Measurements from ENCODE around the gene IGSF23. TPM values are rescaled to one million over a fixed set of nuclear protein-coding genes. Genes with fewer than 3 reads are reported as not detected.

IGSF23 gene
- total RNA-seq, 2 donors from 2014 or later: not detected

- DNase-seq (ENCODE audit: low spot score): no peak
- H3K9me3 ChIP-seq: no peaks in the 10 kb centered on the region
- H3K27me3 ChIP-seq (replicated peaks; ENCODE audit: insufficient read depth): no peaks in the 10 kb centered on the region
- H3K27ac ChIP-seq: no peak overlapping the region
- TF ChIP-seq CTCF (IDR thresholded peaks at IDR 0.05): no peak
- peaks cover 0 to 13% of the 10 kb centered on the region in 2 donors for H3K4me1 ChIP-seq (ENCODE audit: control insufficient read depth in 1 of 2, low read depth in 2 of 2)
- H3K36me3 ChIP-seq: peaks cover 46% of the 10 kb centered on the region
- ATAC-seq (ENCODE audit: insufficient number of reproducible peaks, low FRiP score, low read depth): no peak
- no peak overlapping the region for H3K4me3 ChIP-seq
Observed at GRCh38 chr19:44653343-44653742, 40.0 kb downstream of the IGSF23 start.

GRCh38 chr19:44653977-44654774, 40.8 kb downstream of the IGSF23 start:
- H3K4me1 ChIP-seq (ENCODE audit: control insufficient read depth in 1 of 2, low read depth in 2 of 2): peaks cover 0 to 5% of the 10 kb centered on the region in 2 donors
- DNase-seq (ENCODE audit: low spot score) (no peak), ATAC-seq (ENCODE audit: insufficient number of reproducible peaks, low FRiP score, low read depth) (no peak)
- H3K27ac ChIP-seq: no peak overlapping the region
- H3K4me3 ChIP-seq: no peak overlapping the region
- no peaks in the 10 kb centered on the region for H3K9me3 ChIP-seq
- peak; percentile 48 for TF ChIP-seq CTCF (IDR thresholded peaks at IDR 0.05)
- peaks cover 55% of the 10 kb centered on the region for H3K36me3 ChIP-seq
- H3K27me3 ChIP-seq (replicated peaks; ENCODE audit: insufficient read depth): no peaks in the 10 kb centered on the region

GRCh38 chr19:44657211-44657921, 44.0 kb downstream of the IGSF23 start:
- H3K4me3 ChIP-seq: no peak overlapping the region
- peaks cover 64% of the 10 kb centered on the region for H3K36me3 ChIP-seq
- H3K4me1 ChIP-seq (ENCODE audit: control insufficient read depth in 1 of 2, low read depth in 2 of 2): peaks cover 0 to 5% of the 10 kb centered on the region in 2 donors
- ATAC-seq (ENCODE audit: insufficient number of reproducible peaks, low FRiP score, low read depth) (peak; percentile 52), DNase-seq (ENCODE audit: low spot score) (peak; percentile 42)
- peak; percentile 94 for TF ChIP-seq CTCF (IDR thresholded peaks at IDR 0.05)
- no peak overlapping the region for H3K27ac ChIP-seq
- no peaks in the 10 kb centered on the region for H3K27me3 ChIP-seq (replicated peaks; ENCODE audit: insufficient read depth)
- no peaks in the 10 kb centered on the region for H3K9me3 ChIP-seq

DNA sequence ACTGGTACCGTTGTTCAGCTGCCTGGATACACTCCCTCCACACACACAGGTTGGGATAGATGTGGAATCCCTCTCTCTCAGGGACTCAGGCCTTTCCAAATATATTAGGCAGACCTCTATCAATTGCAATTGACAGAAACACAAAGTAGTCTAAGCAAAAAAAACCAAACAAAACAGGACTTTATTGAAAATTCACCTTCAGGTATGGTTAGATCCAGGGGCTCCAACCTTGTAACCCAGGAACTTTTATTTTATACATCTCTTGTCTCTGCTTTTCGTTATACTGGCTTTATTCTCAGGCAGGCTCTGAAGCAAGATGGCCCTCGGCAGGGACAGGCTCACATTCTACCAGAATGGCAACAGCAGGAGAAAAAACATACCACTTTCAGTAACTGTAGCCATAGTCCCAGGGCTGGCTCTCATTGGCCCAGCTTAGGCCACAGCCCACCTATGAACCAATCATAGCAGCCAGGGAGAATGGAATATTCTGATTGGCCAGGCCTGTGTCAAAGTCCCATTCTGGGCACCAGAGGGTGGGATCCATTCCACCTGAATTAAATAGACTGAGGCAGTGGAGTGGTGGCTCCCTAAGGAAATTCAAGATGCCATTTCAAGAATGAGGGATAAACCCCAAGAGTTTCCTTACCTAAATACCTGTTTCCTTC, 44.8 kb downstream of the IGSF23 start:
- H3K36me3 ChIP-seq: peaks cover 68% of the 10 kb centered on the region
- no peak for ATAC-seq (ENCODE audit: insufficient number of reproducible peaks, low FRiP score, low read depth)

More for the DNA sequence above, 44.8 kb downstream of the IGSF23 start:
- no peak for TF ChIP-seq CTCF (IDR thresholded peaks at IDR 0.05)
- Histone ChIP-seq H3K4me1 (ENCODE audit: control insufficient read depth in 1 of 2, low read depth in 2 of 2) (peaks cover 0 to 5% of the 10 kb centered on the region in 2 donors), H3K27ac (no peak overlapping the region), H3K4me3 (no peak overlapping the region), H3K27me3 (replicated peaks; ENCODE audit: insufficient read depth) (no peaks in the 10 kb centered on the region), H3K9me3 (no peaks in the 10 kb centered on the region)
- no peak for DNase-seq (ENCODE audit: low spot score)

All from thoracic aorta (tissue), 2 donors.